Thyroid gland (tissue), 4 donors: ENCODE data around the gene TSPAN17. TPM values are rescaled to one million over a fixed set of nuclear protein-coding genes. Genes with fewer than 3 reads are reported as not detected.

Experiments
- DNase-seq, 2 donors: peaks; one replicate each; pipeline ENCODE4 v3.0.0-alpha.2; 2019
- H3K27ac ChIP-seq, 3 donors: fragments of 200-600 bp; sonication (generic); 1 replicate in 2 of 3; 2 replicates in 1 of 3; pipeline ENCODE4 v1.5.1; 2016 to 2019; ENCODE audit warnings: mild to moderate bottlenecking in 1 of 3, moderate library complexity in 1 of 3
- H3K27me3 ChIP-seq: fragments of 200-600 bp; sonication (generic); one replicate; pipeline ENCODE4 v1.5.1; 2019
- H3K36me3 ChIP-seq, 2 donors: fragments of 200-600 bp; sonication (generic); one replicate each; pipeline ENCODE4 v1.5.1; 2016 to 2019
- H3K4me1 ChIP-seq, 2 donors: fragments of 200-600 bp; sonication (generic); one replicate each; pipeline ENCODE4 v1.5.1; 2017 to 2019
- H3K4me3 ChIP-seq, 3 donors: fragments of 200-600 bp; sonication (generic); replicated peaks in 1 of 3; 1 replicate in 2 of 3; 2 replicates in 1 of 3; pipeline ENCODE4 v1.5.1; 2016; ENCODE audit warnings: mild to moderate bottlenecking in 1 of 3
- H3K9me3 ChIP-seq: fragments of 200-600 bp; sonication (generic); one replicate; pipeline ENCODE4 v1.5.1; 2017
- POLR2A ChIP-seq, 2 donors: fragments of 450-650 bp; IDR thresholded peaks; one replicate each; pipeline ENCODE4 v1.6.1; 2017; ENCODE audit warnings: antibody characterized with exemption in 2 of 2, mild to moderate bottlenecking in 2 of 2, moderate library complexity in 1 of 2
- WGBS, 2 donors: methylation state at CpG; one replicate each; pipeline ENCODE4 v1.1.5; 2017; 5-methylcytosine and 5-hydroxymethylcytosine counted together
- intact Hi-C: fragments of 100-400 bp; cut with DNase I; formaldehyde crosslinking; loops from one replicate; pipeline ENCODE4 v1.15.1; 2023
- total RNA-seq, 4 donors: library from RNA; depleted of rRNA; stranded (reverse); fragments of >200 nt; gene quantifications; one replicate each; pipeline ENCODE4 v1.2.3, GENCODE V29; 2016
- TF ChIP-seq, protein P1 (sequence below), 6 experiments: fragments of 200-600 bp in 3 of 6; fragments of 450-650 bp in 3 of 6; sonication (generic) in 3 of 6; IDR thresholded peaks; one replicate each; pipeline ENCODE4 v1.5.1; 2016 to 2019; ENCODE audit warnings: antibody characterized with exemption in 6 of 6, mild to moderate bottlenecking in 2 of 6, inconsistent platforms in 1 of 6, moderate library complexity in 1 of 6

TSPAN17 gene
- total RNA-seq, 4 donors from 2014 or later, result 18.9 to 24.7 (median 21.0) TPM

DNA sequence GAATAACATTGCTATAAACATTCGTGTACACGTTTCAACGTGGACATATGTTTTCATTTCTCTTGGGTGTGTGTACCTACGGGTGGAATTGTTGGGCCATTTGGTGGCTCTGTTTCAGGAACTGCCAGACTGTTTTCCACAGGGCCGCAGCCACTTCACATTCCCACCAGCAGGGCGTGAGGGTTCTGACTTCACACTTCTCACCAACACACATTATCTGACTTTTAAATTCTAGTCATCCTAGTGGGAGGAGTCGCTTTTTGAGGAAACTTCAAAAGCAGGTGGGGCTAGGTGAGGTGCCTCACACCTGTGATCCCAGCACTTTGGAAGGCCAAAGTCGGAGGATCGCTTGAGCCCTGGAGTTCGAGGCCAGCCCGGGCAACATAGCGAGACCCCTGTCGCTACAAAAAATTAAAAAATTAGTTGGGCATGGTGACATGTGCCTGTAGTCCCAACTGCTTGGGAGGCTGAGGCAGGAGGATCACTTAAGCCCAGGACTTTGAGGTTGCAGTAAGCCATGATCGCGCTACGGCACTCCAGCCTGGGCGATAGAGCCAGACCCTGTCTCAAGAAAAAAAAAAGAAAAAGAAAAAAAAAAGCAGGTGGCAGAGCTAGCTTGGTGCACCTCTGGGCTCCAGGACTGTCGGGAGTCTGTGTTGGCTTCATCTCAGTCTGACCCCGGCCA, 28.5 kb downstream of the TSPAN17 start:
- no peak for TF ChIP-seq POLR2A (IDR thresholded peaks at IDR 0.05)
- TF ChIP-seq, protein P1, sequence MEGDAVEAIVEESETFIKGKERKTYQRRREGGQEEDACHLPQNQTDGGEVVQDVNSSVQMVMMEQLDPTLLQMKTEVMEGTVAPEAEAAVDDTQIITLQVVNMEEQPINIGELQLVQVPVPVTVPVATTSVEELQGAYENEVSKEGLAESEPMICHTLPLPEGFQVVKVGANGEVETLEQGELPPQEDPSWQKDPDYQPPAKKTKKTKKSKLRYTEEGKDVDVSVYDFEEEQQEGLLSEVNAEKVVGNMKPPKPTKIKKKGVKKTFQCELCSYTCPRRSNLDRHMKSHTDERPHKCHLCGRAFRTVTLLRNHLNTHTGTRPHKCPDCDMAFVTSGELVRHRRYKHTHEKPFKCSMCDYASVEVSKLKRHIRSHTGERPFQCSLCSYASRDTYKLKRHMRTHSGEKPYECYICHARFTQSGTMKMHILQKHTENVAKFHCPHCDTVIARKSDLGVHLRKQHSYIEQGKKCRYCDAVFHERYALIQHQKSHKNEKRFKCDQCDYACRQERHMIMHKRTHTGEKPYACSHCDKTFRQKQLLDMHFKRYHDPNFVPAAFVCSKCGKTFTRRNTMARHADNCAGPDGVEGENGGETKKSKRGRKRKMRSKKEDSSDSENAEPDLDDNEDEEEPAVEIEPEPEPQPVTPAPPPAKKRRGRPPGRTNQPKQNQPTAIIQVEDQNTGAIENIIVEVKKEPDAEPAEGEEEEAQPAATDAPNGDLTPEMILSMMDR (IDR thresholded peaks at IDR 0.05), result peak in 2 of 6 experiments; percentile 9 to 17
- intact Hi-C loops, result no loop called here
- Histone ChIP-seq H3K27me3 (peaks cover 11% of the 10 kb centered on the region), H3K36me3 (no peaks in the 10 kb centered on the region), H3K27ac (no peak overlapping the region), H3K4me3 (no peak overlapping the region), H3K9me3 (no peaks in the 10 kb centered on the region), H3K4me1 (no peaks in the 10 kb centered on the region)
- no peak for DNase-seq
- 64 to 69% methylated on average over 19 of the region's 19 CpGs for WGBS, 2 donors

DNA sequence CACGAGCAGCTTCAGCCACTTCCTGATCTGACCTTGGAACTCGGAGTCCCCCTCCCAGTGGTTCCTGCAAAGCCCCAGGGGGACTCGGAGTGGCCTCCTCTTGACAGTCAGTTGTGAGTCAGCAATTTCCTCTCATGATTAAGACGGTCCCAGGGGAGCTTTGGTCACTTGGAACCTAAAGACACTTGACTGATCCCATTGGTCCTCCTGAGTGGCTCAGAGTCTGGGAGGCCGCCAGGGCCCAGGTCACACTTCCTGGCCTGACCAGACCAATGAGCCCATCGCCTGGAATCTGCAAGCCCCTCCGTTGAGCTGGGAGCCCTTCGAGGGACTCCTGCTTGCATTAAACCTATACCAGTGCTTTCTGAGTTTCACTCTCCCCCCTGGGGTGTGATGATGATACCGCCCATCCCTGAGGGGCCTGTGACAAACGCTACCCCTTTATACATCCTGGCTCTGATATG, 29.1 kb downstream of the TSPAN17 start:
- H3K9me3 ChIP-seq, result no peaks in the 10 kb centered on the region
- WGBS, 2 donors, result 38 to 44% methylated on average over 6 to 7 of the region's 10 CpGs
- H3K4me1 ChIP-seq, result no peaks in the 10 kb centered on the region
- H3K27ac ChIP-seq, result no peak overlapping the region
- DNase-seq, result peak; percentile 37 to 46
- no peak overlapping the region for H3K4me3 ChIP-seq
- TF ChIP-seq, protein P1 (IDR thresholded peaks at IDR 0.05), result no peak
- TF ChIP-seq POLR2A (IDR thresholded peaks at IDR 0.05), result no peak
- intact Hi-C loops, result no loop called here
- no peaks in the 10 kb centered on the region for H3K36me3 ChIP-seq
- peaks cover 11% of the 10 kb centered on the region for H3K27me3 ChIP-seq

DNA sequence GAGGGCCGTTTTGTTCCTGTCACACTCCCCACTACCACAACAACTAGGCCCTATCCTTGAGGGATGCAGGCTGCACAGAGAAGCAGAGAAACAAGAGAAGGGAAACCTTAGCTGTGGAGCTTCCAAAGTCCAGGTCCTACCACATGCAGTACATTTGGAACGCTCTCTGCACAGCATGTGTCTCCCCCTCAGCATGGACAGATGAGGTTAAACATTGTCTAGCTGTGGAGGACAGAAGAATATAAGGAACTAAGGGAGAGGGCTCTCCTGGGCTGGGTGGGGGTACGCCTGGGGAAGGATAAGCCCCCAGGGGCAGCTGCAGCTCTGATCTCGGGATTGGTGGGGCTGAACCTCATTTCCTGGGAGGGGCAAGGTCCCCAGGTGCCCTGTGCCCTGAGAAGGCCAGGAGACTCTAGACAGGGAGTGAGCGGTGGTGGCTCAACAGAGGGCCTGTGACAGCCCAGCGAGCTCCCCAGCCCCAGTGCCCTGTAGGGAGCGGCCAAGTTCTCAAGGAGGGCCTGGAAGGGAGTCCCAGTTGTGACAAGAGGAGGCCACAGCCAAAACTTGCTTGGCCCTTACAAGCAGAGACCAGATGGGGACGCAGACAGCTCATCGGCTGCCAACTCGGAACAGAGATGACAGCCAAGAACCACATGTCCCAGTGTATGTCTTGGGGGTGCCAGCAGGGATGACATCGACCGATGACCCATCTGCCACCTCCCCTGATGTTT, 30.1 kb downstream of the TSPAN17 start:
- 69 to 86% methylated on average over 6 to 12 of the region's 12 CpGs for WGBS, 2 donors
- H3K4me1 ChIP-seq, result no peaks in the 10 kb centered on the region
- no peak overlapping the region for H3K27ac ChIP-seq
- no peaks in the 10 kb centered on the region for H3K9me3 ChIP-seq
- intact Hi-C loops, result no loop called here
- no peak for DNase-seq
- H3K36me3 ChIP-seq, result no peaks in the 10 kb centered on the region
- H3K4me3 ChIP-seq, result no peak overlapping the region
- peaks cover 11% of the 10 kb centered on the region for H3K27me3 ChIP-seq
- TF ChIP-seq, protein P1 (IDR thresholded peaks at IDR 0.05), result no peak
- no peak for TF ChIP-seq POLR2A (IDR thresholded peaks at IDR 0.05)

DNA sequence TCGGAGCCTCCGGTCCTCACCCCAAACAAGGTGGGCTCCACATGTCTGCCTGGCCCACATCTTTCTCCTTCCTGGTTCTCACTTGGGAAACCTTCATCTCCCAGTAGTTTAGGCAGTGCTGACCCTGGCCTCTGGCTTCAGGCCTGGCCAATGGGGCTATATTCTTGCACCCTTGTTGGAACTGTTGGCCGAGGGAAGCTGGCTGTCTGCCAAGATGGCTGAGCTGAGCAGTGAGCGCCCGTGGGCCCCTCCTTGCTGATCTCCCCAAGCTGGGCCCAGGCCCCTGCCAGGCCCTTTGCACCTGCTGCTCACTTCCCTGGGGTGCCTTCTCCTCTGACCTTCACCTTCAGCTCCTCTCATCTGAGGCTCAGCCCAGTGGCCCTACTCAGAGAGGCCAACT, 31.3 kb downstream of the TSPAN17 start:
- H3K4me3 ChIP-seq, result no peak overlapping the region
- H3K4me1 ChIP-seq, result no peaks in the 10 kb centered on the region
- no peaks in the 10 kb centered on the region for H3K9me3 ChIP-seq
- TF ChIP-seq, protein P1 (IDR thresholded peaks at IDR 0.05), result no peak
- no peak for TF ChIP-seq POLR2A (IDR thresholded peaks at IDR 0.05)
- 77 to 79% methylated on average over 3 to 4 of the region's 5 CpGs for WGBS, 2 donors
- no peaks in the 10 kb centered on the region for H3K36me3 ChIP-seq
- H3K27me3 ChIP-seq, result peaks cover 11% of the 10 kb centered on the region
- H3K27ac ChIP-seq, result no peak overlapping the region
- intact Hi-C loops, result no loop called here
- no peak for DNase-seq
